K562 (cell line): ENCODE data around the gene TMEM38B. TPM values are rescaled to one million over a fixed set of nuclear protein-coding genes. Genes with fewer than 3 reads are reported as not detected.

Experiments
- CC2D1A ChIP-seq: fragments of 450-650 bp; IDR thresholded peaks from 2 replicates; pipeline ENCODE4 v1.6.1; 2017; ENCODE audit warnings: mild to moderate bottlenecking
- DIDO1 ChIP-seq: fragments of 450-650 bp; IDR thresholded peaks from 2 replicates; pipeline ENCODE4 v1.6.1; 2016; ENCODE audit warnings: low read depth, missing biosample characterization, missing genetic modification characterization
- HOXB6 ChIP-seq: fragments of 250-450 bp; sonication (Bioruptor Pico); IDR thresholded peaks from 2 replicates; pipeline ENCODE4 v1.5.1; 2022; ENCODE audit warnings: mild to moderate bottlenecking, borderline replicate concordance
- HSF4 ChIP-seq: fragments of 250-450 bp; sonication (Bioruptor Pico); IDR thresholded peaks from 2 replicates; pipeline ENCODE4 v2.1.2; 2022; ENCODE audit warnings: mild to moderate bottlenecking, moderate library complexity, borderline replicate concordance
- NCOA1 ChIP-seq: fragments of 450-650 bp; IDR thresholded peaks from 2 replicates; pipeline ENCODE4 v1.6.1; 2016; ENCODE audit warnings: low read depth
- NFRKB ChIP-seq: fragments of 450-650 bp; IDR thresholded peaks from 2 replicates; pipeline ENCODE4 v1.6.1; 2016; ENCODE audit warnings: low read depth
- SMC3 ChIP-seq: conservative IDR thresholded peaks from 2 replicates; pipeline ENCODE4 v1.6.1; 2011; ENCODE audit warnings: low read depth, low read length, improper control_type of control experiment; ENCODE audit not compliant: insufficient read depth
- TBP ChIP-seq: optimal IDR thresholded peaks from 2 replicates; pipeline ENCODE3; 2011; ENCODE audit warnings: low read depth, low read length, improper control_type of control experiment
- ZEB2 ChIP-seq: fragments of 450-650 bp; IDR thresholded peaks from 2 replicates; pipeline ENCODE4 v1.6.1; 2016
- ZNF551 ChIP-seq: fragments of 250-450 bp; sonication (Bioruptor Pico); IDR thresholded peaks from 2 replicates; pipeline ENCODE4 v1.5.0; 2021; ENCODE audit warnings: mild to moderate bottlenecking, moderate library complexity
- polyA plus RNA-seq, 8 experiments: library from polyadenylated mRNA; depleted of rRNA in 4 of 8; stranded (reverse) in 5 of 8; unstranded in 3 of 8; fragments of >200 nt; fragmentation: Nextera tagmentation in 2 of 8; fragmentation: Illumina TruSeq in 1 of 8; extraction: Ambion mirVana in 2 of 8; extraction: Trizol in 1 of 8; gene quantifications; 2 replicates each; pipeline versions ENCODE4 v1.2.1 to v1.2.3, GENCODE V29; 2011 to 2014; ENCODE audit warnings: inconsistent platforms in 1 of 8, missing spikeins in 1 of 8
- total RNA-seq, 7 experiments: library from RNA; depleted of rRNA in 6 of 7; stranded (reverse); fragments of >200 nt in 6 of 7; fragmentation: Illumina TruSeq in 2 of 7; extraction: Trizol in 2 of 7; gene quantifications; 2 replicates each; pipeline versions ENCODE4 v1.2.1 to v1.2.3, GENCODE V29; 2011 to 2021; ENCODE audit warnings: low replicate concordance in 1 of 7
- TF ChIP-seq, protein P1 (sequence below), 2 experiments: fragments of 450-650 bp; IDR thresholded peaks; 2 replicates each; pipeline ENCODE4 v1.6.1; 2018; ENCODE audit warnings: mild to moderate bottlenecking in 2 of 2, low read depth in 1 of 2; ENCODE audit not compliant: partially characterized antibody in 2 of 2
- TF ChIP-seq, protein P2 (sequence below): sonication (generic); formaldehyde crosslinking; IDR thresholded peaks from 2 replicates; pipeline ENCODE4 v1.8.0; 2022; ENCODE audit warnings: mild to moderate bottlenecking, low read depth, missing genetic modification reagents
- TF ChIP-seq, protein P3 (sequence below): sonication (generic); formaldehyde crosslinking; IDR thresholded peaks from 2 replicates; pipeline ENCODE4 v1.8.0; 2022; ENCODE audit warnings: mild to moderate bottlenecking, missing genetic modification reagents
- TF ChIP-seq, protein P4 (sequence below): fragments of 450-650 bp; IDR thresholded peaks from 2 replicates; pipeline ENCODE4 v1.6.1; 2018; ENCODE audit warnings: mild to moderate bottlenecking, low read depth; ENCODE audit not compliant: partially characterized antibody
- TF ChIP-seq, protein P5 (sequence below): IDR thresholded peaks from 3 replicates; pipeline ENCODE4 v1.6.1; 2011; ENCODE audit warnings: borderline replicate concordance, mild to moderate bottlenecking, moderate library complexity; ENCODE audit not compliant: insufficient read length; ENCODE audit errors: extremely low read depth

TMEM38B gene
- total and polyA plus RNA-seq, 9 of the 15 experiments (the other 6 are each of a cell fraction or from before 2014, with no cell fraction given) = 26.0 to 57.5 (median 38.5) TPM

DNA sequence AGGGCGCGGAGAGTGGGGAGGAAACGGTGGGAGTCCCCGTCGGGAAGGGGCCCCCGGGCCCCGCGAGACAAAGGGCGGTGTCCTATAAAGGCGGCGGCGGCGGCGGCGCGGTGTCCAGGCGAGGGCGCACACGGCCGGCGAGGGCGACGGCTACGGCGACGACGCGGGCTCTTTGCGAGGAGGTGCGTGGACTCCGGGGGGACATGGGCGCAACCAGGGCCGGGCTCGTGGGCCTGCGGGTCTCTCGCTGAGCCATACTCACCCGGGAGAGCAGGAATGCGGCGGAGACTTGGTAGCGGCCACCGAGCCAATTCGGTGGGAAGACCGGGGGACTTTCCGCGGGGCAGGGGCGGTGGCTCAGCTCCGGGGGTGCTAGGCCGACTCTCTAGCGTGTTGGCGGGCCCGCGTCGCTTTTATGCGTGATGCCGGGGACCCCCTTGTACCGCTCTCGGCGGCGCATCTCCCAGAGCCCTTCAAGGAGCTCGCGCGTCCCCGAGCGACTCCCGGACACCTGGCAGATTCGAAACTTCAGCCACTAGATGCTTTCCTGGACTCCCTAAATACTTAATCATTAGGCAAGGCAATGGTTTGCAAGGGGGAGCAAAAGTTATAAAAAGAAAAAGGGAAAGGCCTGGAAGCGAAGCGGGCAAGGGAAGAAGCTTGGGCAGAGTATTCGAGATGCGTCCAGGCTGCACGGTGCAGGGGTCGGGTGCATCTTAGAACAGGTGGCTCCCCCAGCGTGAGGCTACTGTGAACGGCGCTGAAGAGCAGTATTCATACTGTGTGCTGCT is 38.0 kb upstream of the TMEM38B start (continued):
- TF ChIP-seq NCOA1 (no peak), HSF4 (CRISPR knock-in tag) (no peak), DIDO1 (tag) (no peak), SMC3 (no peak), NFRKB (no peak), ZNF551 (CRISPR knock-in tag) (no peak), CC2D1A (no peak), TBP (no peak), HOXB6 (CRISPR knock-in tag) (no peak), ZEB2 (no peak)
- TF ChIP-seq, protein P1, sequence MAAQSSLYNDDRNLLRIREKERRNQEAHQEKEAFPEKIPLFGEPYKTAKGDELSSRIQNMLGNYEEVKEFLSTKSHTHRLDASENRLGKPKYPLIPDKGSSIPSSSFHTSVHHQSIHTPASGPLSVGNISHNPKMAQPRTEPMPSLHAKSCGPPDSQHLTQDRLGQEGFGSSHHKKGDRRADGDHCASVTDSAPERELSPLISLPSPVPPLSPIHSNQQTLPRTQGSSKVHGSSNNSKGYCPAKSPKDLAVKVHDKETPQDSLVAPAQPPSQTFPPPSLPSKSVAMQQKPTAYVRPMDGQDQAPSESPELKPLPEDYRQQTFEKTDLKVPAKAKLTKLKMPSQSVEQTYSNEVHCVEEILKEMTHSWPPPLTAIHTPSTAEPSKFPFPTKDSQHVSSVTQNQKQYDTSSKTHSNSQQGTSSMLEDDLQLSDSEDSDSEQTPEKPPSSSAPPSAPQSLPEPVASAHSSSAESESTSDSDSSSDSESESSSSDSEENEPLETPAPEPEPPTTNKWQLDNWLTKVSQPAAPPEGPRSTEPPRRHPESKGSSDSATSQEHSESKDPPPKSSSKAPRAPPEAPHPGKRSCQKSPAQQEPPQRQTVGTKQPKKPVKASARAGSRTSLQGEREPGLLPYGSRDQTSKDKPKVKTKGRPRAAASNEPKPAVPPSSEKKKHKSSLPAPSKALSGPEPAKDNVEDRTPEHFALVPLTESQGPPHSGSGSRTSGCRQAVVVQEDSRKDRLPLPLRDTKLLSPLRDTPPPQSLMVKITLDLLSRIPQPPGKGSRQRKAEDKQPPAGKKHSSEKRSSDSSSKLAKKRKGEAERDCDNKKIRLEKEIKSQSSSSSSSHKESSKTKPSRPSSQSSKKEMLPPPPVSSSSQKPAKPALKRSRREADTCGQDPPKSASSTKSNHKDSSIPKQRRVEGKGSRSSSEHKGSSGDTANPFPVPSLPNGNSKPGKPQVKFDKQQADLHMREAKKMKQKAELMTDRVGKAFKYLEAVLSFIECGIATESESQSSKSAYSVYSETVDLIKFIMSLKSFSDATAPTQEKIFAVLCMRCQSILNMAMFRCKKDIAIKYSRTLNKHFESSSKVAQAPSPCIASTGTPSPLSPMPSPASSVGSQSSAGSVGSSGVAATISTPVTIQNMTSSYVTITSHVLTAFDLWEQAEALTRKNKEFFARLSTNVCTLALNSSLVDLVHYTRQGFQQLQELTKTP (IDR thresholded peaks at IDR 0.05; ENCODE audit: low read depth in 1 of 2, partially characterized antibody in 2 of 2) = no peak
- TF ChIP-seq, protein P2, sequence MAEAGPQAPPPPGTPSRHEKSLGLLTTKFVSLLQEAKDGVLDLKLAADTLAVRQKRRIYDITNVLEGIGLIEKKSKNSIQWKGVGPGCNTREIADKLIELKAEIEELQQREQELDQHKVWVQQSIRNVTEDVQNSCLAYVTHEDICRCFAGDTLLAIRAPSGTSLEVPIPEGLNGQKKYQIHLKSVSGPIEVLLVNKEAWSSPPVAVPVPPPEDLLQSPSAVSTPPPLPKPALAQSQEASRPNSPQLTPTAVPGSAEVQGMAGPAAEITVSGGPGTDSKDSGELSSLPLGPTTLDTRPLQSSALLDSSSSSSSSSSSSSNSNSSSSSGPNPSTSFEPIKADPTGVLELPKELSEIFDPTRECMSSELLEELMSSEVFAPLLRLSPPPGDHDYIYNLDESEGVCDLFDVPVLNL (CRISPR knock-in tag) = no peak
- TF ChIP-seq, protein P3, sequence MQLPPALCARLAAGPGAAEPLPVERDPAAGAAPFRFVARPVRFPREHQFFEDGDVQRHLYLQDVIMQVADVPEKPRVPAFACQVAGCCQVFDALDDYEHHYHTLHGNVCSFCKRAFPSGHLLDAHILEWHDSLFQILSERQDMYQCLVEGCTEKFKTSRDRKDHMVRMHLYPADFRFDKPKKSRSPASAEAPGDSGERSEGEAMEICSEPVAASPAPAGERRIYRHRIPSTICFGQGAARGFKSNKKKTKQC = peak; percentile 95
- TF ChIP-seq, protein P4, sequence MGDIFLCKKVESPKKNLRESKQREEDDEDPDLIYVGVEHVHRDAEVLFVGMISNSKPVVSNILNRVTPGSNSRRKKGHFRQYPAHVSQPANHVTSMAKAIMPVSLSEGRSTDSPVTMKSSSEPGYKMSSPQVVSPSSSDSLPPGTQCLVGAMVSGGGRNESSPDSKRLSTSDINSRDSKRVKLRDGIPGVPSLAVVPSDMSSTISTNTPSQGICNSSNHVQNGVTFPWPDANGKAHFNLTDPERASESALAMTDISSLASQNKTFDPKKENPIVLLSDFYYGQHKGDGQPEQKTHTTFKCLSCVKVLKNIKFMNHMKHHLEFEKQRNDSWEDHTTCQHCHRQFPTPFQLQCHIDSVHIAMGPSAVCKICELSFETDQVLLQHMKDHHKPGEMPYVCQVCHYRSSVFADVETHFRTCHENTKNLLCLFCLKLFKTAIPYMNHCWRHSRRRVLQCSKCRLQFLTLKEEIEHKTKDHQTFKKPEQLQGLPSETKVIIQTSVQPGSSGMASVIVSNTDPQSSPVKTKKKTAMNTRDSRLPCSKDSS = no peak
- TF ChIP-seq, protein P5, sequence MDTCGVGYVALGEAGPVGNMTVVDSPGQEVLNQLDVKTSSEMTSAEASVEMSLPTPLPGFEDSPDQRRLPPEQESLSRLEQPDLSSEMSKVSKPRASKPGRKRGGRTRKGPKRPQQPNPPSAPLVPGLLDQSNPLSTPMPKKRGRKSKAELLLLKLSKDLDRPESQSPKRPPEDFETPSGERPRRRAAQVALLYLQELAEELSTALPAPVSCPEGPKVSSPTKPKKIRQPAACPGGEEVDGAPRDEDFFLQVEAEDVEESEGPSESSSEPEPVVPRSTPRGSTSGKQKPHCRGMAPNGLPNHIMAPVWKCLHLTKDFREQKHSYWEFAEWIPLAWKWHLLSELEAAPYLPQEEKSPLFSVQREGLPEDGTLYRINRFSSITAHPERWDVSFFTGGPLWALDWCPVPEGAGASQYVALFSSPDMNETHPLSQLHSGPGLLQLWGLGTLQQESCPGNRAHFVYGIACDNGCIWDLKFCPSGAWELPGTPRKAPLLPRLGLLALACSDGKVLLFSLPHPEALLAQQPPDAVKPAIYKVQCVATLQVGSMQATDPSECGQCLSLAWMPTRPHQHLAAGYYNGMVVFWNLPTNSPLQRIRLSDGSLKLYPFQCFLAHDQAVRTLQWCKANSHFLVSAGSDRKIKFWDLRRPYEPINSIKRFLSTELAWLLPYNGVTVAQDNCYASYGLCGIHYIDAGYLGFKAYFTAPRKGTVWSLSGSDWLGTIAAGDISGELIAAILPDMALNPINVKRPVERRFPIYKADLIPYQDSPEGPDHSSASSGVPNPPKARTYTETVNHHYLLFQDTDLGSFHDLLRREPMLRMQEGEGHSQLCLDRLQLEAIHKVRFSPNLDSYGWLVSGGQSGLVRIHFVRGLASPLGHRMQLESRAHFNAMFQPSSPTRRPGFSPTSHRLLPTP = no peak
